K562 (cell line): ENCODE data around the gene HMG20B.

Source experiments
- CAMTA2 ChIP-seq: fragments of 250-450 bp; sonication (Bioruptor Pico); conservative IDR thresholded peaks from 2 replicates; pipeline ENCODE4 v1.5.1; 2022
- EP300 ChIP-seq: IDR thresholded peaks from 2 replicates; pipeline ENCODE4 v1.6.1; 2012; ENCODE audit warnings: low read length, improper control_type of control experiment
- RAD21 ChIP-seq, 2 experiments: fragments of 250-450 bp in 1 of 2; fragments of 450-650 bp in 1 of 2; sonication (Bioruptor Pico) in 1 of 2; formaldehyde crosslinking in 1 of 2; IDR thresholded peaks in 1 of 2; conservative IDR thresholded peaks in 1 of 2; 2 replicates each; pipeline versions ENCODE4 v1.4.0 to v1.8.0; 2020 to 2022; ENCODE audit warnings: mild to moderate bottlenecking in 2 of 2, moderate library complexity in 1 of 2
- SIN3A ChIP-seq, 2 experiments: fragments of 150-350 bp in 1 of 2; IDR thresholded peaks; 2 replicates each; pipeline ENCODE4 v1.6.1; 2011 to 2016; ENCODE audit warnings: borderline replicate concordance in 2 of 2, low read depth in 2 of 2, low read length in 2 of 2, mild to moderate bottlenecking in 2 of 2, moderate library complexity in 2 of 2; ENCODE audit not compliant: control insufficient read depth in 1 of 2
- SP1 ChIP-seq: sonication (generic); formaldehyde crosslinking; IDR thresholded peaks from 2 replicates; pipeline ENCODE4 v1.8.1; 2022; ENCODE audit warnings: mild to moderate bottlenecking, missing genetic modification reagents
- TARDBP ChIP-seq: fragments of 450-650 bp; IDR thresholded peaks from 2 replicates; pipeline ENCODE4 v1.6.1; 2016
- ZKSCAN3 ChIP-seq: fragments of 250-450 bp; sonication (Bioruptor Pico); IDR thresholded peaks from 2 replicates; pipeline ENCODE4 v1.4.0; 2020
- ZNF589 ChIP-seq: fragments of 200-800 bp; sonication (Bioruptor generic); IDR thresholded peaks from 2 replicates; pipeline ENCODE4 v1.6.1; 2016; ENCODE audit warnings: low read depth, missing genetic modification characterization, missing compliant biosample characterization
- TF ChIP-seq, protein P1 (sequence below), 3 experiments: IDR thresholded peaks in 2 of 3; conservative IDR thresholded peaks in 1 of 3; 2 replicates each; pipeline ENCODE4 v1.5.1; 2011 to 2012; ENCODE audit warnings: low read length in 3 of 3, mild to moderate bottlenecking in 3 of 3, control low read depth in 2 of 3, improper control_type of control experiment in 1 of 3, inconsistent platforms in 1 of 3, low read depth in 1 of 3, mixed read lengths in 1 of 3, moderate library complexity in 1 of 3; ENCODE audit not compliant: insufficient read depth in 2 of 3
- TF ChIP-seq, protein P2 (sequence below): sonication (generic); formaldehyde crosslinking; IDR thresholded peaks from 2 replicates; pipeline ENCODE4 v1.8.0; 2022; ENCODE audit warnings: mild to moderate bottlenecking, low read depth, missing genetic modification reagents
- TF ChIP-seq, protein P3 (sequence below): fragments of 450-650 bp; IDR thresholded peaks from 2 replicates; pipeline ENCODE4 v1.6.1; 2018; ENCODE audit not compliant: partially characterized antibody
- TF ChIP-seq, protein P4 (sequence below): fragments of 250-450 bp; sonication (Bioruptor Pico); IDR thresholded peaks from 2 replicates; pipeline ENCODE4 v1.4.0; 2020; ENCODE audit warnings: mild to moderate bottlenecking, moderate library complexity

DNA sequence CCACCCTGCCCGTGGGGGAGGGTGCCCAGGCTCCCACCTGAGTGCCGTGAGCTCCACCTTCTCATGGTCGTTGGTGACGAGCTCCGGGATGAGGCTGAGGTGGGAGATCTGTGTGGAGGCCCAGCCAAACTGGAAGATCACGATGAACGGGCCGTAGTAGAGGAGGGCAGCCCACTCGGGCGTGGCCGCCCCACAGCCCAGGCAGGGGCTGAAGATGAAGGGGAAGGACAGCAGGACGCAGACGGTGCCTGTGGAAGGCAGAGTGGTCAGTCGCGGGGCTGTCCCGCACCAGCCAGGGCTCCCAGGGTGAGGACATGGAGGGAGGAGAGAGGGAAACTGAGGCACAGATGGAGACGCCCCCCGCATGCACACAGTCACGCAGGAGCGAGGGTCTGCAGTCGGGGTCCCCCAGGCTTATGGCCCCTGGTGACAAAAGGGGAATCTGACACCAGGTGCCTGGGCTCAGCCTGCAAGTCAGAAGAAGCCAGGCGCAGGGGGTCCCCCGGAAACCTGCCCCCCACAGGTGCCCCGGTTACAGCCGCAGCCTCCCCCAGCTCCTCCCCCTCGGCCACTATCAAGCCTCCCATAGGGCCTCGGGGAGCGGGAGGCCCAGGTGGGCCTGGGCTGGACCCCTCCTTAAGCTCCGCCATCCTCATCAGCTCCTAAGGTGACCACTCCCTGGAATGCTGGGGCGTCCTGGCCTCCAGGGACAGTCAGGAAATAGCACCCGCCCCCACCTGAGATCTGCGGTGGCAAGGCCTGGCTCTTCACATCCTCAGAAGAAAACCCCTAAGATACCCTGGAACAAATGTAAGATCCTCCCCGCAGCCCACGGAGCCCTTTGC is 21.6 kb upstream of the HMG20B start:
- TF ChIP-seq CAMTA2 (CRISPR knock-in tag), result no peak
- TF ChIP-seq, protein P1, sequence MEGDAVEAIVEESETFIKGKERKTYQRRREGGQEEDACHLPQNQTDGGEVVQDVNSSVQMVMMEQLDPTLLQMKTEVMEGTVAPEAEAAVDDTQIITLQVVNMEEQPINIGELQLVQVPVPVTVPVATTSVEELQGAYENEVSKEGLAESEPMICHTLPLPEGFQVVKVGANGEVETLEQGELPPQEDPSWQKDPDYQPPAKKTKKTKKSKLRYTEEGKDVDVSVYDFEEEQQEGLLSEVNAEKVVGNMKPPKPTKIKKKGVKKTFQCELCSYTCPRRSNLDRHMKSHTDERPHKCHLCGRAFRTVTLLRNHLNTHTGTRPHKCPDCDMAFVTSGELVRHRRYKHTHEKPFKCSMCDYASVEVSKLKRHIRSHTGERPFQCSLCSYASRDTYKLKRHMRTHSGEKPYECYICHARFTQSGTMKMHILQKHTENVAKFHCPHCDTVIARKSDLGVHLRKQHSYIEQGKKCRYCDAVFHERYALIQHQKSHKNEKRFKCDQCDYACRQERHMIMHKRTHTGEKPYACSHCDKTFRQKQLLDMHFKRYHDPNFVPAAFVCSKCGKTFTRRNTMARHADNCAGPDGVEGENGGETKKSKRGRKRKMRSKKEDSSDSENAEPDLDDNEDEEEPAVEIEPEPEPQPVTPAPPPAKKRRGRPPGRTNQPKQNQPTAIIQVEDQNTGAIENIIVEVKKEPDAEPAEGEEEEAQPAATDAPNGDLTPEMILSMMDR (IDR thresholded peaks at IDR 0.05 in 2 of 3, conservative IDR thresholded peaks at IDR 0.05 in 1 of 3; ENCODE audit: insufficient read depth in 2 of 3, low read depth in 1 of 3, low read length in 3 of 3), result no peak
- no peak for TF ChIP-seq EP300
- TF ChIP-seq, protein P2, sequence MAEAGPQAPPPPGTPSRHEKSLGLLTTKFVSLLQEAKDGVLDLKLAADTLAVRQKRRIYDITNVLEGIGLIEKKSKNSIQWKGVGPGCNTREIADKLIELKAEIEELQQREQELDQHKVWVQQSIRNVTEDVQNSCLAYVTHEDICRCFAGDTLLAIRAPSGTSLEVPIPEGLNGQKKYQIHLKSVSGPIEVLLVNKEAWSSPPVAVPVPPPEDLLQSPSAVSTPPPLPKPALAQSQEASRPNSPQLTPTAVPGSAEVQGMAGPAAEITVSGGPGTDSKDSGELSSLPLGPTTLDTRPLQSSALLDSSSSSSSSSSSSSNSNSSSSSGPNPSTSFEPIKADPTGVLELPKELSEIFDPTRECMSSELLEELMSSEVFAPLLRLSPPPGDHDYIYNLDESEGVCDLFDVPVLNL (CRISPR knock-in tag), result no peak
- no peak for TF ChIP-seq RAD21 (CRISPR knock-in tag; conservative IDR thresholded peaks at IDR 0.05 in 1 of 2, IDR thresholded peaks at IDR 0.05 in 1 of 2)
- TF ChIP-seq, protein P3, sequence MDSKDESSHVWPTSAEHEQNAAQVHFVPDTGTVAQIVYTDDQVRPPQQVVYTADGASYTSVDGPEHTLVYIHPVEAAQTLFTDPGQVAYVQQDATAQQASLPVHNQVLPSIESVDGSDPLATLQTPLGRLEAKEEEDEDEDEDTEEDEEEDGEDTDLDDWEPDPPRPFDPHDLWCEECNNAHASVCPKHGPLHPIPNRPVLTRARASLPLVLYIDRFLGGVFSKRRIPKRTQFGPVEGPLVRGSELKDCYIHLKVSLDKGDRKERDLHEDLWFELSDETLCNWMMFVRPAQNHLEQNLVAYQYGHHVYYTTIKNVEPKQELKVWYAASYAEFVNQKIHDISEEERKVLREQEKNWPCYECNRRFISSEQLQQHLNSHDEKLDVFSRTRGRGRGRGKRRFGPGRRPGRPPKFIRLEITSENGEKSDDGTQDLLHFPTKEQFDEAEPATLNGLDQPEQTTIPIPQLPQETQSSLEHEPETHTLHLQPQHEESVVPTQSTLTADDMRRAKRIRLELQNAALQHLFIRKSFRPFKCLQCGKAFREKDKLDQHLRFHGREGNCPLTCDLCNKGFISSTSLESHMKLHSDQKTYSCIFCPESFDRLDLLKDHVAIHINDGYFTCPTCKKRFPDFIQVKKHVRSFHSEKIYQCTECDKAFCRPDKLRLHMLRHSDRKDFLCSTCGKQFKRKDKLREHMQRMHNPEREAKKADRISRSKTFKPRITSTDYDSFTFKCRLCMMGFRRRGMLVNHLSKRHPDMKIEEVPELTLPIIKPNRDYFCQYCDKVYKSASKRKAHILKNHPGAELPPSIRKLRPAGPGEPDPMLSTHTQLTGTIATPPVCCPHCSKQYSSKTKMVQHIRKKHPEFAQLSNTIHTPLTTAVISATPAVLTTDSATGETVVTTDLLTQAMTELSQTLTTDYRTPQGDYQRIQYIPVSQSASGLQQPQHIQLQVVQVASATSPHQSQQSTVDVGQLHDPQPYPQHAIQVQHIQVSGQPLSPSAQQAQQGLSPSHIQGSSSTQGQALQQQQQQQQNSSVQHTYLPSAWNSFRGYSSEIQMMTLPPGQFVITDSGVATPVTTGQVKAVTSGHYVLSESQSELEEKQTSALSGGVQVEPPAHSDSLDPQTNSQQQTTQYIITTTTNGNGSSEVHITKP, result no peak
- TF ChIP-seq ZNF589 (CRISPR knock-in tag), result no peak
- no peak for TF ChIP-seq SP1 (CRISPR knock-in tag)
- TF ChIP-seq, protein P4, sequence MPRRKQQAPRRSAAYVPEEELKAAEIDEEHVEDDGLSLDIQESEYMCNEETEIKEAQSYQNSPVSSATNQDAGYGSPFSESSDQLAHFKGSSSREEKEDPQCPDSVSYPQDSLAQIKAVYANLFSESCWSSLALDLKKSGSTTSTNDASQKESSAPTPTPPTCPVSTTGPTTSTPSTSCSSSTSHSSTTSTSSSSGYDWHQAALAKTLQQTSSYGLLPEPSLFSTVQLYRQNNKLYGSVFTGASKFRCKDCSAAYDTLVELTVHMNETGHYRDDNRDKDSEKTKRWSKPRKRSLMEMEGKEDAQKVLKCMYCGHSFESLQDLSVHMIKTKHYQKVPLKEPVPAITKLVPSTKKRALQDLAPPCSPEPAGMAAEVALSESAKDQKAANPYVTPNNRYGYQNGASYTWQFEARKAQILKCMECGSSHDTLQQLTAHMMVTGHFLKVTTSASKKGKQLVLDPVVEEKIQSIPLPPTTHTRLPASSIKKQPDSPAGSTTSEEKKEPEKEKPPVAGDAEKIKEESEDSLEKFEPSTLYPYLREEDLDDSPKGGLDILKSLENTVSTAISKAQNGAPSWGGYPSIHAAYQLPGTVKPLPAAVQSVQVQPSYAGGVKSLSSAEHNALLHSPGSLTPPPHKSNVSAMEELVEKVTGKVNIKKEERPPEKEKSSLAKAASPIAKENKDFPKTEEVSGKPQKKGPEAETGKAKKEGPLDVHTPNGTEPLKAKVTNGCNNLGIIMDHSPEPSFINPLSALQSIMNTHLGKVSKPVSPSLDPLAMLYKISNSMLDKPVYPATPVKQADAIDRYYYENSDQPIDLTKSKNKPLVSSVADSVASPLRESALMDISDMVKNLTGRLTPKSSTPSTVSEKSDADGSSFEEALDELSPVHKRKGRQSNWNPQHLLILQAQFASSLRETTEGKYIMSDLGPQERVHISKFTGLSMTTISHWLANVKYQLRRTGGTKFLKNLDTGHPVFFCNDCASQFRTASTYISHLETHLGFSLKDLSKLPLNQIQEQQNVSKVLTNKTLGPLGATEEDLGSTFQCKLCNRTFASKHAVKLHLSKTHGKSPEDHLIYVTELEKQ (CRISPR knock-in tag), result no peak
- no peak for TF ChIP-seq ZKSCAN3
- TF ChIP-seq SIN3A (IDR thresholded peaks at IDR 0.05; ENCODE audit: borderline replicate concordance in 2 of 2, control insufficient read depth in 1 of 2, low read depth in 2 of 2, low read length in 2 of 2), result no peak
- TF ChIP-seq TARDBP, result no peak
